Thoracic aorta (tissue), 2 donors: ENCODE measurements around the gene MYO3B. TPM values are rescaled to one million over a fixed set of nuclear protein-coding genes. Genes with fewer than 3 reads are reported as not detected.

Experiments
- ATAC-seq: fragments of 150-250 bp; one replicate; pipeline ENCODE4 v1.8.0; 2017; ENCODE audit warnings: low read depth; ENCODE audit not compliant: insufficient number of reproducible peaks, low FRiP score
- DNase-seq: peaks from one replicate; pipeline ENCODE4 v3.0.0-alpha.2; 2020; ENCODE audit warnings: low spot score
- H3K27ac ChIP-seq, 2 donors: fragments of 200-600 bp; sonication (generic); 1 replicate in 1 of 2; 2 replicates in 1 of 2; pipeline ENCODE4 v1.5.1; 2016; ENCODE audit warnings: mild to moderate bottlenecking in 2 of 2, moderate library complexity in 2 of 2
- H3K27me3 ChIP-seq: fragments of 200-600 bp; sonication (generic); replicated peaks from 2 replicates; pipeline ENCODE4 v1.6.0; 2016; ENCODE audit warnings: mild to moderate bottlenecking; ENCODE audit not compliant: insufficient read depth
- H3K36me3 ChIP-seq: fragments of 200-600 bp; sonication (generic); one replicate; pipeline ENCODE4 v1.5.1; 2016
- H3K4me1 ChIP-seq, 2 donors: fragments of 200-600 bp; sonication (generic); 1 replicate in 1 of 2; 2 replicates in 1 of 2; pipeline versions ENCODE4 v1.5.1 to v1.6.0; 2016; ENCODE audit warnings: low read depth in 2 of 2, mild to moderate bottlenecking in 1 of 2; ENCODE audit not compliant: control insufficient read depth in 1 of 2
- H3K4me3 ChIP-seq: fragments of 200-600 bp; sonication (generic); 2 replicates; pipeline ENCODE4 v1.5.1; 2016; ENCODE audit warnings: mild to moderate bottlenecking
- H3K9me3 ChIP-seq: fragments of 200-600 bp; sonication (generic); 2 replicates; pipeline ENCODE4 v1.5.1; 2016
- CTCF ChIP-seq: fragments of 200-600 bp; sonication (generic); IDR thresholded peaks from one replicate; pipeline ENCODE4 v1.5.1; 2019; ENCODE audit warnings: antibody characterized with exemption
- total RNA-seq, 2 donors: library from RNA; depleted of rRNA; stranded (reverse); fragments of >200 nt; gene quantifications; one replicate each; pipeline versions ENCODE4 v1.1.0 to v1.2.3, GENCODE V29; 2016

Gene MYO3B
- total RNA-seq, 2 donors from 2014 or later: not detected

DNA sequence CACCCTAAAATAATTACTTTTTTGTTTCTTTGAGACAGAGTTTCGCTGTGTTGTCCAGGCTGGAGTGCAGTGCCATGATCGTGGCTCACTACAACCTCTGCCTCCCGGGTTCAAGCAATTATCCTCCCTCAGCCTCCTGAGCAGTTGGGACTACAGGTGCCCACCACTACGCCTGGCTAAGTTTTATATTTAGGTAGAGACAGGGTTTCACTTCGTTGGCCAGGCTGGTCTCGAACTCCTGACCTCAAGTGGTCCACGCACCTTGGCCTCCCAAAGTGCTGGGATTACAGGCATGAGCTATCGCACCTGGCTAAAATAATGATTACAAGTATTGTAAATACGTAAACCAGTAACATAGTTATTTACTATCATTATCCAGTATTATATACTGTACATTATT is 279.8 kb downstream of the MYO3B start:
- Histone ChIP-seq H3K4me3 (no peak overlapping the region), H3K27ac (no peak overlapping the region), H3K36me3 (no peaks in the 10 kb centered on the region), H3K9me3 (no peaks in the 10 kb centered on the region), H3K27me3 (no peaks in the 10 kb centered on the region), H3K4me1 (no peaks in the 10 kb centered on the region)
- ATAC-seq: no peak
- DNase-seq: no peak
- no peak for TF ChIP-seq CTCF

DNA sequence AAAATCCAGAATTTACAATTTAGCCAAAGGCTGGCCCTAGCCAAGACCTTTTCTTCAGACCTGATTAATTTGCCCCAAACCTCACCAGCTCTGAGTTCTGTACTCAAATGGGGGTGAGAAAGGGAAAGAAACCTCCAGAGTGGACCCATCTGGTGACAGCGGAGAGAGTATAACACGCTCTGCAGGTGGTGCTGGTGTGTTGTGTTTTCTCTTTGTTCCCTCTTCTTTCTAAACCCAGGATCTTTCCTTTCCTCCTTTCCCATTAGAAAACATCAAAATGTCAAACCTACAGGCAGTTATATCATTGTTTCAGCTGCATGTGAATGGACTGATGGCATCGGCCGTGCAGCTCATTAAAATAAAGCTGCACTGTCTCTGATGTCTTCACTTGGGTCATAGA is 283.9 kb downstream of the MYO3B start:
- Histone ChIP-seq H3K27me3 (no peaks in the 10 kb centered on the region), H3K9me3 (no peaks in the 10 kb centered on the region), H3K4me3 (no peak overlapping the region), H3K27ac (no peak overlapping the region), H3K4me1 (no peaks in the 10 kb centered on the region), H3K36me3 (no peaks in the 10 kb centered on the region)
- no peak for DNase-seq
- no peak for TF ChIP-seq CTCF
- ATAC-seq: no peak

DNA sequence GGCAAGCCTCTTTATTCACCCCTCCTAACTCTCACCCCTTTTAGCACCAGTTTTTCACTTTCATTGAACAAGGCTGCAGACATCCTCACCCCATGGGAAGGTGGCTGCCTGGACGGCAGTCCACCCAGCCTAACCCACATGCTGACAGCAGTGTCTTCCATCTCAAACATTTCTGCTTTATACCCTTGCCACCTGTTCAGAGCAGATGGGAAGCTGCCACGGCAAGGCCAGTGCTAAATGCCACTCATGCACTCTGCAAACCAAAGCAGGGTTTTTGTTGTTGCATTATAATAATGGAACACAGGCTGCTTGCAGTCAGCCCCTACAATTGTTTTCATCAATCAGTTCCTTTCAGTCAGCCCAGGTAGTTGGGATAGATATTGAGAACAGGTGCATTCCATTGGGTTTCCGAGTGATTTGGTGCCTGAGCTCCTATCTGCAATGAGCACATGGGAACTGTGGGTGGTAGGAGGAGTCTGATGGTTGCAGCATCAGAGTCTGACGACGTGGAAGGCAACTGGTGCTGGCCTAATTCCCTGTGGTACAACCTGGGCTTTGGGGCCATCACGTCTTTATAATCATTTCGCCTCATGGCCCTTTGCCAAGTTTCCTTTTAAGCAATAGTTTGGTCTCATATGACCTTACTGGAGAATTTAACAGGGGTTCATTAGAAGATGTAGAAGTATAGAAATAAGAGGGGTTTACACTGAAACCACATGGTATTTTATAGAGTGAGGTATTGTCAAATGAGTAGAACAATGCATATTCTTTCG is 284.7 kb downstream of the MYO3B start:
- Histone ChIP-seq H3K27me3 (no peaks in the 10 kb centered on the region), H3K4me1 (peaks cover 0 to 5% of the 10 kb centered on the region in 2 donors), H3K36me3 (no peaks in the 10 kb centered on the region), H3K4me3 (no peak overlapping the region), H3K9me3 (no peaks in the 10 kb centered on the region), H3K27ac (no peak overlapping the region)
- no peak for TF ChIP-seq CTCF
- ATAC-seq: no peak
- no peak for DNase-seq

DNA sequence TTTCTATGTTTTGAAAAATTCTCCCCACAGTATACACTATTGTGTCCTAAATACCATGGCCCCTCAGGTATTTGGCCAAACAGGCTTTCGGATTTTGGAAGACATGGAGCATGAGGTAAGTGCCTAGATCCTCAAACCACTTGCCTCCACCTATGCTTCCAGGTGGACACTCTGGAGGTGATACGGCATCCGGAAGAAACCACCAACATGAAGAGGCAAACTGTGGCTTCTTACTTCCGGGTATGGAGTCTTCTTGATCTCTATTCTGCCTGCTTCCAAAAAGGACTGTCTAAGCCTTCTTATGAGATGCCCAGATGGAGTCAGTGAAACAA is 285.2 kb downstream of the MYO3B start:
- Histone ChIP-seq H3K36me3 (no peaks in the 10 kb centered on the region), H3K4me1 (peaks cover 4 to 8% of the 10 kb centered on the region in 2 donors), H3K4me3 (no peak overlapping the region), H3K9me3 (no peaks in the 10 kb centered on the region), H3K27ac (no peak overlapping the region), H3K27me3 (no peaks in the 10 kb centered on the region)
- ATAC-seq (no peak), DNase-seq (no peak)
- TF ChIP-seq CTCF: no peak

DNA sequence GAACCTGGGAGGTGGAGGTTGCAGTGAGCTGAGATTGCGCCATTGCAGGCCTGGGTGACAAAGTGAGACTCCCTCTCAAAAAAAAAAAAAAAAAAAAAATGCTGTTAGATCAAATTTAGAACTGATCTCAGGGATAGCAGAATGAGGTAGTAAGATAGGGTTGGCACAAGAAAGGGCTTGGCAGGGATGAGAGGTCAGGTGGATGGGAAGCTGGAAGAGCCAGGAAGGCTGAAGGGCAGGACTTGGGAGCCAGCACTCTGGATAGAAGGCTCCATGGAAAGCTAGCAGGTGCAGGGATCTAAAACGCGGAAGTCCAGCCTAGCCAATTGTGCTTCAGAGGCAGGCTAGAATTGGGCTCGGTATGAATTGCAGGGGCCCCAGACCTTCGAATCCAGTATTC is 286.3 kb downstream of the MYO3B start:
- H3K4me1 ChIP-seq: peaks cover 5 to 10% of the 10 kb centered on the region in 2 donors
- H3K27me3 ChIP-seq: no peaks in the 10 kb centered on the region
- no peak for DNase-seq
- H3K9me3 ChIP-seq: no peaks in the 10 kb centered on the region
- H3K4me3 ChIP-seq: no peak overlapping the region
- TF ChIP-seq CTCF: no peak
- no peaks in the 10 kb centered on the region for H3K36me3 ChIP-seq
- no peak for ATAC-seq
- no peak overlapping the region for H3K27ac ChIP-seq
